RWPE2 (cell line): ENCODE data around the gene CMC1.
"Not testable (repeated sequence)": the region's sequence is repeated elsewhere in the genome, so short reads cannot be mapped to it uniquely, and the experiment has no call there.

Experiments used
- ATAC-seq: fragments of 200-7000 bp; cut with Tn5 transposase; 3 replicates; pipeline ENCODE4 v1.9.1; 2021; ENCODE audit warnings: low read depth
- DNase-seq: peaks from one replicate; pipeline ENCODE4 v3.0.0-alpha.2; 2020; ENCODE audit warnings: low spot score
- H3K27ac ChIP-seq: fragments of 450-650 bp; 2 replicates; pipeline ENCODE4 v1.5.1; 2017; ENCODE audit warnings: mild to moderate bottlenecking; ENCODE audit not compliant: poor library complexity, severe bottlenecking
- H3K27me3 ChIP-seq: fragments of 250-450 bp; sonication (Bioruptor Pico); 2 replicates; pipeline ENCODE4 v1.5.1; 2021; ENCODE audit warnings: mild to moderate bottlenecking, moderate library complexity; ENCODE audit not compliant: insufficient read depth, poor library complexity, severe bottlenecking
- H3K36me3 ChIP-seq: fragments of 250-450 bp; sonication (Bioruptor Pico); 2 replicates; pipeline ENCODE4 v1.5.1; 2020; ENCODE audit warnings: low read depth, mild to moderate bottlenecking, moderate library complexity
- H3K4me1 ChIP-seq: fragments of 250-450 bp; sonication (Bioruptor Pico); 2 replicates; pipeline ENCODE4 v1.5.1; 2021; ENCODE audit warnings: mild to moderate bottlenecking, moderate library complexity; ENCODE audit not compliant: insufficient read depth, poor library complexity, severe bottlenecking
- H3K4me3 ChIP-seq: fragments of 250-450 bp; sonication (Bioruptor Pico); 2 replicates; pipeline ENCODE4 v1.5.1; 2021; ENCODE audit warnings: mild to moderate bottlenecking, moderate library complexity; ENCODE audit not compliant: severe bottlenecking
- H3K9me3 ChIP-seq: fragments of 250-450 bp; sonication (Bioruptor Pico); 2 replicates; pipeline ENCODE4 v1.5.1; 2021; ENCODE audit warnings: mild to moderate bottlenecking, moderate library complexity; ENCODE audit not compliant: severe bottlenecking
- TF ChIP-seq, protein P1 (sequence below): fragments of 450-650 bp; IDR thresholded peaks from one replicate; pipeline ENCODE4 v1.5.1; 2017; ENCODE audit warnings: mild to moderate bottlenecking, moderate library complexity; ENCODE audit not compliant: poor library complexity, severe bottlenecking

The CMC1 gene, protein sequence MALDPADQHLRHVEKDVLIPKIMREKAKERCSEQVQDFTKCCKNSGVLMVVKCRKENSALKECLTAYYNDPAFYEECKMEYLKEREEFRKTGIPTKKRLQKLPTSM

GRCh38 chr3:28241221-28242160 is at the start of gene CMC1:
Gene CMC1 (plus strand): TSS chr3:28241619. CDS start chr3:28241794, 175 bp downstream.
- Histone ChIP-seq H3K4me3 (peak within 1 kb of the TSS; percentile 61), H3K27ac (peak within 1 kb of the TSS; percentile 39), H3K4me1 (no peaks in the 10 kb centered on the region), H3K9me3 (no peaks in the 10 kb centered on the region), H3K27me3 (no peaks in the 10 kb centered on the region), H3K36me3 (no peaks in the 10 kb centered on the region)
- ATAC-seq (peak; percentile 99), DNase-seq (peak; percentile 96)
- TF ChIP-seq, protein P1, sequence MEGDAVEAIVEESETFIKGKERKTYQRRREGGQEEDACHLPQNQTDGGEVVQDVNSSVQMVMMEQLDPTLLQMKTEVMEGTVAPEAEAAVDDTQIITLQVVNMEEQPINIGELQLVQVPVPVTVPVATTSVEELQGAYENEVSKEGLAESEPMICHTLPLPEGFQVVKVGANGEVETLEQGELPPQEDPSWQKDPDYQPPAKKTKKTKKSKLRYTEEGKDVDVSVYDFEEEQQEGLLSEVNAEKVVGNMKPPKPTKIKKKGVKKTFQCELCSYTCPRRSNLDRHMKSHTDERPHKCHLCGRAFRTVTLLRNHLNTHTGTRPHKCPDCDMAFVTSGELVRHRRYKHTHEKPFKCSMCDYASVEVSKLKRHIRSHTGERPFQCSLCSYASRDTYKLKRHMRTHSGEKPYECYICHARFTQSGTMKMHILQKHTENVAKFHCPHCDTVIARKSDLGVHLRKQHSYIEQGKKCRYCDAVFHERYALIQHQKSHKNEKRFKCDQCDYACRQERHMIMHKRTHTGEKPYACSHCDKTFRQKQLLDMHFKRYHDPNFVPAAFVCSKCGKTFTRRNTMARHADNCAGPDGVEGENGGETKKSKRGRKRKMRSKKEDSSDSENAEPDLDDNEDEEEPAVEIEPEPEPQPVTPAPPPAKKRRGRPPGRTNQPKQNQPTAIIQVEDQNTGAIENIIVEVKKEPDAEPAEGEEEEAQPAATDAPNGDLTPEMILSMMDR, result no peak

DNA sequence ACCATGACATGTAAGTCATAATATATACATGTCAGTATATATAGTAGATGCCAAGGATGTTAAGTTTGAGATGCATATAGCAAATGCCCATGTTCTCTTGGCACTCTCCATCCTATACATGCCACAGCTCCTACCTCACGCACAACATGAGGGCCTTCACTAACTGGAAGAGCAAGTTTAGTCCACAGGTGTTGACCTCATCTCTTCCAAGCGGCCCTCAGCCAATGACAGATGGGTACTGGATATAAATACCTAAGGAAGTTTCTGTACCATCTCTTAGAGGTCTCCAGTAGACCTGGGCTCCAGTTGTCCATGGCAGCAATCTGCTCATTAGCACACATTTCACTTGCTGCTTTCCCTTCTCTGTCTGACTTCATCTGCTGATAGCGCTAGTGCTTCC is 43.3 kb upstream of the CMC1 start:
- H3K4me1 ChIP-seq, result no peaks in the 10 kb centered on the region
- peaks cover 3% of the 10 kb centered on the region for H3K27me3 ChIP-seq
- TF ChIP-seq, protein P1, result no peak
- ATAC-seq, result no peak
- no peak overlapping the region for H3K4me3 ChIP-seq
- H3K9me3 ChIP-seq, result no peaks in the 10 kb centered on the region
- no peak for DNase-seq
- no peaks in the 10 kb centered on the region for H3K36me3 ChIP-seq
- no peak overlapping the region for H3K27ac ChIP-seq

DNA sequence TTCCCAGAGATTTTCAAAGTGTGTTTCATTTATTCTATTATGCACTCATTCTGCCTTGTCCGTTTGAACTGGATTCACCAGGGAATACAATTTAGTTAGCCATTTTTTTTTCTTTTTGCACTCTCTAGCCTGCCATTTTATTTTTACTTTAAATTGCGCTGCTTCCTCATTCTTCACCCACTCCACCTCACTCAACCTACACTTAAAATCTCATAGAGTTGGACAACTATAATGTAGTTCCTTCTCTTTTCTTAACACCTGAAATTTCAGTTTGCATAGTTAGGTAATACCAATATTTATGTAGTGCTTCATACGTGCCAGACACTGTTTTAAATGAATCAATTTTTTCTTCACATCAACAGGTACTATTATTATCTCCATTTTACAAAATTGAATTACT is 42.4 kb upstream of the CMC1 start:
- no peaks in the 10 kb centered on the region for H3K9me3 ChIP-seq
- H3K36me3 ChIP-seq, result no peaks in the 10 kb centered on the region
- no peaks in the 10 kb centered on the region for H3K4me1 ChIP-seq
- TF ChIP-seq, protein P1, result no peak
- H3K27me3 ChIP-seq, result peaks cover 3% of the 10 kb centered on the region
- no peak overlapping the region for H3K27ac ChIP-seq
- DNase-seq (no peak), ATAC-seq (no peak)
- no peak overlapping the region for H3K4me3 ChIP-seq

GRCh38 chr3:28199643-28200042 is 41.8 kb upstream of the CMC1 start:
- H3K9me3 ChIP-seq, H3K27me3 ChIP-seq, DNase-seq, H3K4me1 ChIP-seq, H3K36me3 ChIP-seq, H3K27ac ChIP-seq, H3K4me3 ChIP-seq, ATAC-seq: not testable (repeated sequence)

DNA sequence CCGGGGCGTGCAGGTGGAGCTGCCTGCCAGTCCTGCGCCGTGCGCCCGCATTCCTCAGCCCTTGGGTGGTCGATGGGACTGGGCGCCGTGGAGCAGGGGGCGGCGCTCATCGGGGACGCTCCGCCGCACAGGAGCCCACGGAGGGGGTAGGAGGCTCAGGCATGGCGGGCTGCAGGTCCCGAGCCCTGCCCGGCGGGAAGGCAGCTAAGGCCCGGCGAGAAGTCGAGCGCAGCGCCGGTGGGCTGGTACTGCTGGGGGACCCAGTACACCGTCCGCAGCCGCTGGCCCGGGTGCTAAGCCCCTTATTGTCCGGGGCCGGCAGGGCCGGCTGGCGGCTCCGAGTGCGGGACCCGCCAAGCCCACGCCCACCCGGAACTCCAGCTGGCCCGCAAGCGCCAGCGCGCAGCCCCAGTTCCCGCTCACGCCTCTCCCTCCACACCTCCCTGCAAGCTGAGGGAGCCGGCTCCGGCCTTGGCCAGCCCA is 41.0 kb upstream of the CMC1 start:
- not testable (repeated sequence) for H3K27ac ChIP-seq, H3K36me3 ChIP-seq, H3K4me3 ChIP-seq, H3K9me3 ChIP-seq, H3K4me1 ChIP-seq, H3K27me3 ChIP-seq, DNase-seq, ATAC-seq
